C4-2B (cell line): Measurements from ENCODE around the gene SLF1.
"Not testable (repeated sequence)": the region's sequence is repeated elsewhere in the genome, so short reads cannot be mapped to it uniquely, and the experiment has no call there.

ENCODE experiments used
- H3K27ac ChIP-seq: fragments of 450-650 bp; 2 replicates; pipeline ENCODE4 v1.5.1; 2017
- CTCF ChIP-seq: fragments of 450-650 bp; conservative IDR thresholded peaks from 2 replicates; pipeline ENCODE4 v1.5.1; 2017; ENCODE audit warnings: mild to moderate bottlenecking
- ZFX ChIP-seq: fragments of 450-650 bp; IDR thresholded peaks from 2 replicates; pipeline ENCODE4 v1.6.1; 2017

Gene SLF1

GRCh38 chr5:94618493-94619328 lies at the start of gene SLF1, which contains the start of gene KIAA0825:
SLF1 (plus strand) TSS chr5:94618669; CDS start chr5:94628811, 10,142 bp downstream.
KIAA0825 (minus strand) TSS chr5:94618604; CDS start chr5:94537126, 81,478 bp downstream.
- H3K27ac ChIP-seq = peak within 1 kb of the TSS; percentile 81
- TF ChIP-seq CTCF (no peak), ZFX (peak; percentile 60; the same call in 1 of the 2 replicates)

- no peak for TF ChIP-seq ZFX
- TF ChIP-seq CTCF = no peak
- no peak overlapping the region for H3K27ac ChIP-seq
Measured at GRCh38 chr5:94571415-94571814, 47.1 kb upstream of the SLF1 start.

GRCh38 chr5:94573349-94573748 lies 45.1 kb upstream of the SLF1 start:
- H3K27ac ChIP-seq = not testable (repeated sequence)

GRCh38 chr5:94575196-94575595 lies 43.3 kb upstream of the SLF1 start:
- no peak overlapping the region for H3K27ac ChIP-seq
- TF ChIP-seq CTCF = no peak
- TF ChIP-seq ZFX = no peak

GRCh38 chr5:94577466-94578245 lies 40.8 kb upstream of the SLF1 start:
- TF ChIP-seq ZFX = no peak
- TF ChIP-seq CTCF = no peak
- H3K27ac ChIP-seq = no peak overlapping the region

GRCh38 chr5:94595281-94595840 lies 23.1 kb upstream of the SLF1 start:
- no peak for TF ChIP-seq CTCF
- no peak for TF ChIP-seq ZFX

GRCh38 chr5:94613583-94613982 lies 4.9 kb upstream of the SLF1 start:
- TF ChIP-seq ZFX (no peak), CTCF (peak; percentile 41)

More at GRCh38 chr5:94595281-94595840, 23.1 kb upstream of the SLF1 start:
- H3K27ac ChIP-seq = no peak overlapping the region

More at GRCh38 chr5:94613583-94613982, 4.9 kb upstream of the SLF1 start:
- no peak overlapping the region for H3K27ac ChIP-seq
